NCI-H460 (cell line): ENCODE measurements around the gene SHLD1. TPM values are rescaled to one million over a fixed set of nuclear protein-coding genes. Genes with fewer than 3 reads are reported as not detected.
"Not testable (repeated sequence)": the region's sequence is repeated elsewhere in the genome, so short reads cannot be mapped to it uniquely, and the experiment has no call there.

Source experiments
- DNase-seq: peaks from one replicate; pipeline ENCODE4 v3.0.0-alpha.2; 2016; ENCODE audit warnings: low read depth; ENCODE audit errors: extremely low read depth
- total RNA-seq: library from RNA; depleted of rRNA; stranded (reverse); fragments of >200 nt; shearing (Covaris generic); gene quantifications from 2 replicates; pipeline ENCODE4 v1.2.3, GENCODE V29; 2014

SHLD1 gene
- total RNA-seq, 1 experiment from 2014 or later: 4.8 TPM

DNA sequence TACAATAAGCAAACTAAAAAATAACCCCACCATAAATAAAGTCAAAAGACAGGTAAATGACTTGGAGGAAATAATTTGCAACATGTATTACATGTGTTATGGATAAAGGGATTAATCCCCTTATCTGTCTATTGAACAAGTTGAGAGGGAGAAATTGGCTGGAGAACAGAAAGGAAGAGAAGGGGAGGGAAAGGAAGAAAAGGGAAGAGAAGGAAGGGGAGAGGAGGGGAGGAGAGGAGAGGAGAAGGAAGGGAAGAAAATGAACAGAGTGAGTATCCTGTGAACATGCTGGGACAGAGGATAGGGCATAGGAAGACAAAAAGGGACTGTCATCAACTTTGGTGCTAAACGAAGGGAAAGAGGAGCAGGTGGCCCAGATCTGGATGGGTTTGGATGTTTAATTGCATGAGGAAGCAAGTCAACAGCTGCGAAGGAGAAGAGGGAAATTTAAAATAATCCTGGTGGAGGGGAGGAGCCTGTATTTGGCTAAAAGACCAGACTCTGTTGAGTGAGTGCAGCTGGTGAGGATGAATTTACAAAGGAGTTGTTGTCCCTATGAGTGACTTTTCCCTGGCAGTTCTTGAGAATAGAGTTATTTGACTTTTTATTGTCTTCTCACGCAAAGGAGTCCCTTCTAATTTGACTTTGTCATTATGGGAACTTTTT is 14.2 kb upstream of the SHLD1 start:
- DNase-seq: no peak

DNA sequence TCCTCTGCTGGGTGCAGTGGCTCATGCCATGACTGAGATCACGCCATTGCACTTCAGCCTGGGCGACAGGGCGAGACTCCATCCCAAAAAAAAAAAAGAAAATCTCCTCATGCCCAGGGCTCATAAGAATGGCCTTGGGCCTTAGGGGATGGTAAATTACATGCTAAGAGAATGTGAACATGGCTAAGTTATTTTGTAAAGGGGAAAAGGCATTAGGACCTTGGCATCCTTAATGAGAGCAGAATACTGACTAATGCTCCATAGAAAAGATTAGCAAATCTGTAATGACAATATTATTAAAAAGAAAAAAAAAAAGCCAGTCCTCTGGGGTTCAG is 12.6 kb upstream of the SHLD1 start:
- no peak for DNase-seq

DNA sequence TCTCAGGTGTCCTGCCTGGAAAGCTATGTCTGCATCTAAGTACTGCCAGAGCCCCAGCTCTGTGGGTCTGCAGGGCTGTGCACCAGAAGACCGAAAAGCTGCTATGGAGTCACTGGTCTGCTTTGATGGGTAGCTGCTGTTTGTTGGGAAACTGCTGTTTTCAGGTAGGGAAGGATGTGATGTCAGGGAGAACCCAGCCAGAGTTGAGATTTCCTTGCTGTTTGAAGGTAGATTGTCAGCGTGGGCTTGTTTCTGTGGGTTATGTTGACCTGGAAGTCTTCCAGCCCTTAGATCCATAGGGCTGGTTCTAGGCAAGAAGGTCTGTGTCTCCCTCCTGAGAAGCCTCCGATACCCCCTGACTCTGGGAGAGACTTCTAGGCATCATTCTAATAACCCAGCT is 12.2 kb upstream of the SHLD1 start:
- DNase-seq: no peak

DNA sequence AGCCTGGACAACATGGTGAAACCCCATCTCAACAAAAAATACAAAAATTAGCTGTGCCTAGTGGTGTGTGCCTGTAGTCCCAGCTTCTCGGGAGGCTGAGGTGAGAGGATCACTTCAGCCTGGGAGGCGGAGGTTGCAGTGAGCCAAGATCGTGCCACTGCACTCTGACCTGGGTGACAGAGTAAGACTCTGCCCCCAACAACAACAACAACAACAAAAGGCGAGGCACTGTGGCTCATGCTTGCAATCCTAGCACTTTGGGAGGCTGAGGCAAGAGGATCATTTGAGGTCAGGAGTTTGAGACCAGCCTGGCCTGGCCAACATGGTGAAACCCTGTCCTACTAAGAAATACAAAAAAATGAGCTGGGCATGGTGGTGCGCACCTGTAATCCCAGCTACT is 9.6 kb upstream of the SHLD1 start:
- not testable (repeated sequence) for DNase-seq

DNA sequence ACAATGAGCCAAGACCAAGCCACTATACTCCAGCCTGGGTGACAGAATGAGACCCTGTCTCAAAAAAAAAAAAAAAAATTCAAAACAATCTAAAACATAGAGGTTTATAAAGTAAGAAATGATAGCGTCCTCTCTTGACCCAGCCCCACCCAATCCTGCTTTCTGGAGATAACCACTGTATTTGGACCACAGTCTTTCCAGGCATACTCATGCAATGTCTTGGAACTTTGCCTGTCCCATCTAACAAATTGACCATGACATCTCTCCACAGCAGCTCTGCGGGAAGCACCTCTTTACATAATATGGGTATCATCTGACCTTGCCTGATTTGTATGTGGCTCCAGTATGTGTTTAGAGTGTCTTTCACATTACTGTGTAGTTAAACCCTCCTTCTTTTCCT is 9.1 kb upstream of the SHLD1 start:
- no peak for DNase-seq

DNA sequence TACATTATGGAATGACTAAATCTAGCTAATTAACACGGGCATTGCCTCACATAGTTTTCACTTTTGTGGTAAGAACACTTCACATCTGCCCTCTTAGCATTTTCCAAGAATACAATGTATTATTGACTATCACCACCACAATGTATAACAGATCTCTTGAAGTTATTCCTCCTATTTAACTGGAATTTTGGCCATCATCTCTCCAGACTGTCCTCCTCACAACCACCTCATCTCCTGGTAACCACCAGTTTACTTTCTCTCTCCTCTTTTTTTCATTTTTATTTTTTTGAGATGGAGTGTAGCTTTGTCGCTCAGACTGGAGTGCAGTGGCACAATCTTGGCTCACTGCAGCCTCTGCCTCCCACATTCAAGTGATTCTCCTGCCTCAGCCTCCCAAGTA is 8.2 kb upstream of the SHLD1 start:
- DNase-seq: no peak

DNA sequence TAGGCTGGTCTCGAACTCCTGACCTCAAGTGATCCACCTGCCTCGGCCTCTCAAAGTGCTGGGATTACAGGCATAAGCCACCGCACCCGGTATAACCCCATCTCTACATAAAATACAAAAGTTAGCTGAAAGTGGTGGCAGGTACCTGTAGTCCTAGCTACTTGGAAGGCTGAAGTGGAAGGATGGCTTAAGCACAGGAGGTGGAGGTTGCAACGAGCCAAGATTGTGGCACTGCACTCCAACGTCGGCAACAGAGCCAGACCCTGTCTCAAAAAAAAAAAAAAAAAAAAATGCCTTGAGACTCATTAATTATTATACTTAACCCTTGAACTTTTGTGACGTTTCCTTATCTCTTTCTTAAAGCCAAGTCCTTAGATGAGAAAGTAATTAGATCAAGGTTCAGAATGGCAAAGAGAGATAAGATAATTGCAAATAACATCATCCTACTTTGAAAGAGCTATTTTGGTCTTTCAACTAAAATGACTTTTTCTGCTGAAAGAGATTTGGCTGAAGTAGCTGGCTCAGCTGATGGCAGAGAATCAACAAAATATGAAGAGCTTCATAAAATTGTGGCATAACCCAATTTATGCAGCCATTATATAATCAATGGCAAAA is 4.7 kb upstream of the SHLD1 start:
- no peak for DNase-seq

DNA sequence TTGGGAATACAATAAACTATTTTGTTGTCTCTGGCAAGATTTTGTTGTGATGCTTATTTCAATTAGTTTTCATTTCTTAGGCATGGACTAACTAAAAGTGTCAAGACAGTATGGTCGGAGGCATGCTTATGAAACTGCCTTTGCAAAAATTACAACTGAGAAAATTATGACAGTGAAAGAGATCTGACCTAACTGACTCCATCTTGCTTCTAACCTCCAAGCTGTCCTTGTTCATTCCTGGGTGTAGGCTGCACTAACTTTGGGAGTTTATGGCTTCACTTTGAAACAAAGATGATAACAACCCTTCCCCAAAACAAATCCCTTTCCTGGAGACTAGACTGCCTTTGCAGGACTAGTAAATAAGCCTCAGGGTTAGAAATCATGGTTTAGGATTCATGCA is 4.1 kb upstream of the SHLD1 start:
- no peak for DNase-seq

DNA sequence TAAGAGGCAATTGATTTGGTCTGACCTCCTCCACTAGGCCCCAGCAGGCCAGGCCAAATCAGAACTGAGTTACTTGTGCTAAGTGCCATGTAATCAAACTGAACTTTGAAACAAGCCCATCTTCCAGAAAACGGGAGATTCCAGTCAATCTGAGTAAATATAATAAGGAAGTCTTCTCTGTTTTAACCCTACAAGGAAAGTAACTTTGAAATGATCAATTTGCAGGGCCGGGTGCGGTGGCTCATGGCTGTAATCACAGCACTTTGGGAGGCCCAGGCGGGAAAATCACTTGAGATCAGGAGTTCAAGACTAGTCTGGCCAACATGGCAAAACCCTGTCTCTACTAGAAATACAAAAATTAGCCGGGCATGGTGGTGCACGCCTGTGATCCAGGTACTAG is 2.0 kb upstream of the SHLD1 start:
- DNase-seq: no peak

DNA sequence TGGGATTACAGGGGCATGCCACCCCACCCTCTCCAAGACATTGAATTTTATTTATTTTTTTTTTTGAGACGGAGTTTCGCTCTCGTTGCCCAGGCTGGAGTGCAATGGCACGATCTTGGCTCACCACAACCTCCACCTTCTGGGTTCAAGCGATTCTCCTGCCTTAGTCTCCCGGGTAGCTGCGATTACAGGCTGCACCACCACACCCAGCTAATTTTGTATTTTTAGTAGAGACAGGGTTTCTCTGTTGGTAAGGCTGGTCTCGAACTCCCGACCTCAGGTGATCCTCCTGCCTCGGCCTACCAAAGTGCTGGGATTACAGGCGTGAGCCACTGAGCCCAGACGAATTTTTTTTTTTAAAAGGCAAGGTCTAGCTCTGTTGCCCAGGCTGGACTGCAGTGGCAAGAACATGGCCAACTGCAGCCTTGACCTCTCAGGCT is 669 bp upstream of the SHLD1 start:
- not testable (repeated sequence) for DNase-seq

DNA sequence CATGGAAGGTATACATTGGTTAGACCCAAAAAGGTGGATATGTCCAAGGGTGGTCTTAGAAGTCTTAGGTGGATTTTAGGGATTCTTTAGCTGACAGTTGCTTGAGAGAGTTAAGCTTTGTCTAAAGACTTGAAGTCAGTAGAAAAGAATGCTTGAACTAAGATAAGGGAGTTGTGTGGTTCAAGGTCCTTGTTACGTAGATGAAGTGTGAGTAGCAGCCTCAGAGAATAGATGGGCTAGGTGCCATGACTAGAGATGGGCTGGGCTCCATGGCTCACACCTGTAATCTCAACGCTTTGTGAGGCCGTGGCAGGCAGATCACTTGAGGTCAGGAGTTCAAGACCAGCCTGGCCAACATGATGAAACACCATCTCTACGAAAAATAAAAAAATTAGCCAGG is 1.7 kb downstream of the SHLD1 start:
- DNase-seq: no peak

DNA sequence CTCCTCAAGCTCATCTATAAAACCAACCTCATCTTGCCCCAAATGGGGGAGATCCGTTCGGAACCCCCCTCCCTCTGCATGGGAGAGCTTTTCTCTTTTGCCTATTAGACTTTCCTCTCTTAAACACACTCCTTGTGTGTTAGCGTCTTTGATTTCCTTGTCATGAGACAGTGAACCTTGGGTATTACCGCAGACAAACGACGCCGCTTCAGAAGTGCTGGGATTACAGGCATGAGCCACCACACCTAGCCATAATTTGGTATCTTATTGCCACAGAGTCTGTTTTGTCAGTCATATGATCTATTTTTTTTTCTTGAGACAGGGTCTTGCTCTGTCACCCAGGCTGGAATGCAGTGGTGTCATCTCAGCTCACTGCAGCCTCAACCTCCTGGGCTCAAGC is 3.6 kb downstream of the SHLD1 start:
- DNase-seq: no peak

DNA sequence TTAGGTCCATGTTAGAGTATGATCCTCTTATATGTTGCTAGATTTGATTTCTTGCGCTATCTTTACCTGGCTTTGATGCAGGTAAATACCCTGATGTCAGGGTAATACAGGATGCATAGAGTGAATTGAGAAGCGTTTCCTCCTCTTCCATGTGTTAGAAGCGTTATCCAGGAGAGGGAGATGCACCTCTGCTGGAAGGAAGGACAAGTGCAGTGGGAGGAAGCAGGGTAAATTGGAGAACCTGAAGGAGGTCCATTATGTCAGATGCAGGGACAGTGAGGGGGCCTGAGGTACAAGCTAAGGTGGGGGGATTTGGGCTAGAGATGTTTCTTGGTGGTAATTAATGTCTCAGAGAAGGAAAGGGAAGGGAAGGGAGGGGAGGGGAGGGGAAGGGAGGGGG is 7.7 kb downstream of the SHLD1 start:
- no peak for DNase-seq

DNA sequence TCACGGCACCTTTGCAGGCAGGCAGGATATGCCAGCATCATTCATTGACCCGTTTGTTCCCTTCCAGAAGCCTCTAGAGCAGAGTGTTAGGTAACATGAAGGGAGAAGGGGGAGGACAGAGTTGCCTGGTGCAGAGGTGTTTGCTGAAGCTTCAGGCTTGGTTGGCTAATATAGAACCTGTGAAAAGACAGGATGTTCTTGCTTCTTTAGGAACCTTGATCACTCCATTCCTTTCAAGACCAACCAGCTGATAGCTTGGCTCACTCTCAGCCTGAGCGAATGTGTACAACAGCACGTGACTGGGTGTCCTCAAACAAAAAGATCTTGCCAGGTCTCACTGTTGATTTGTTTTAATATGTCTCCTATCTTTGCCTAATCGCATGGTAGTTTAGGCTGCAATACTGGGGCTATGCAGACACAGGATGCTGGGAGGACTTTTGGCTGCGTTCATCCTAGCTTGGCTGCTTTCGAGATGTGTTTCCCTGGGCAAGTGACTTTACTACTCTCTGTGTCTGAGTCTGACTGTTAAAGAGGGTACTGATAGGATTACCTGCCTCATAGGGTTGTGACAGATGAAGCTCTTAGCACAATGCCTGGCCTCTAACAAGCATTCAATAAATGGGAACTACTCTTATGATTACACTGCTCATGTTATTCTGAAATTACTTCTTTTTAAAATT is 16.0 kb downstream of the SHLD1 start:
- no peak for DNase-seq

DNA sequence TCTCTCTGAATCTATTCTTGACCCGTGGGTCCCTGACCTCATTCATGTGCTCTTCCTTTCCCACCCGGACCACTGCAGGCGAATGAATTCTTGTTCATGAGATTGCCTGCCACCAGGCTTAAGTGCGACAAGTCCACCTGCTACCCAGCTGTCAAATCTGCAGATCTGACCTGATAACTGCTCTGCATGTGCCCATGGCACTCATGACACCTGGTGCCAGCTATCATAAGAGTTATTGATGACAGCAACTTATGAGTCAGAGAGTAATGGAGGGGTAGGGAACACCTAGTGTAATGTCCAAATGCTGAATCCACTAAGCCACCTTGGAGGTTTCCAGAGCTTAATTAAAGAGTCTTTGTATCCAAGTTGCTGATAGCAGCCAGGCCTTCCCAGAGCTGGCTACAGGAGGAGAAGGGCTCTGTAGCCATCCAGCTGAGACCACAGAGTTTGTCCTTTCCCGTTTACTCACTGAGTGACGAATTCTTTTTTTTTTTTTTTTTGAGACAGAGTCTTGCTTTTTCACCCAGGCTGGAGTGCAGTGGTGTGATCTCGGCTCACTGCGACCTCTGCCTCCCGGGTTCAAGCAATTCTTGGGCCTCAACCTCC is 17.4 kb downstream of the SHLD1 start:
- DNase-seq: no peak

DNA sequence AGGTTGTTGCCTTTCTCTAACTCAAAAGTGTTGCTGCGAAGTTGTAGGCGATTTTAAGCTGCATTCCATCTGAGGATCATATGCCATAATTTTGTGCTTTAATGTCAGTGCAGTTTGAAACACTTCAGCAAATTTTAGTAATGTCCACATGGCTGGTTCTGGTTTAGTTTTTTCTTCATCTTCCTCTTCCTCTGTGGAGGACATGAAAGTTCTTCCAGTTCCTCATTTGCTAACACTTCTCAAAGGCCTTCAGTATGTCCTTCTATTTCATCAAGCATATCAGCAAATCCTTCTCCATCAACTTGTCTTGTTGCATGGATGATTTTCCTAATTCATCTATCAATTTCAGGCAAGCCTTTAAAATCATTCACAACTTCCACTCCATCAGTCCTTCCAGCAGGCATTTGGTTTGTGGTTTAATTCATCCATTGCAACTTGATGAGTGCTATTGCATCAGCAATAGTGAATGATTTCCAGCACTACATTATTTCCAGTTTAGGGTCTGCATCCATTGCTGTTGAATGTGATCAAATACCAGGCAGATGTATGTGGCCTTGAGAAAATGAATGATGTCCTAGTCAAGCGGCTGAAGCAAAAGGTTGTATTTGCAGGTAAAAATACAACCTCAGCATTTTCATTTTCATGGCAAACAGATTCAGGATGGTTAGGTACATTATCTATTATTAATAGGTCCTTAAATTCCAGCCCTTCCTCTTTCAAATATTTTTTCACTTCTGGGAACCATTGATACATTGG is 20.2 kb downstream of the SHLD1 start:
- DNase-seq: no peak

DNA sequence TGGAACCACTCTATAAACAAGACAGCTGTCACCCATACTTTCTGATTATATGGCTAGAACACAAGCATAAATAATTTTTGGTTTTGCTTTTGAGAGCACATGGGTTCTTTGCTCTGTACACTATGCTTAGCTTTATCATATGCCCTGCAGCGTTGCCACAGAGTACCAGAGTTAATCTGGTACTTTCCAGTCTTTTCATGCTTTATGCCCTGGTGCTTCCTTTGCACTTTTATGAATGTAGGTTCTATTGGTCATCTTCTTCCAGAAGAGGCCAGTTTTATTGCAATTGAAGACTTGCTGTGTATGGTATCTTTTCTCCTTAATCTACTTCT is 20.8 kb downstream of the SHLD1 start:
- no peak for DNase-seq

DNA sequence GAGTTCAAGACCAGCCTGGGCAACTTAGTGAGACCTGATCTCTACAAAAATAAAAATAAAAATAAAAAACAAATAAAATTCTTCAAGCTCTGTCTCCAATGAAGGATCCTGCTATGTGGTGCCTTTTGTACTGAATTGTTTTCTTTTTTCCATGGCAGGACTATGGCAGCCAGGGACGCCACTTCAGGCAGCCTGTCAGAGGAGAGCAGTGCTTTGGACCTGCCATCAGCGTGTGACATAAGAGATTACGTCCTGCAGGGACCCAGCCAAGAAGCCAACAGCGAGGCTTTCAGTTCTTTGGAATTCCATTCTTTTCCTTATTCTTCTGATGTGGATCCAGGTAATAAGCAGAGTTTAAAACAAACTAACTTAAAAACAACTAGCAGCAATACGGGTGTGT is 22.5 kb downstream of the SHLD1 start:
- no peak for DNase-seq

DNA sequence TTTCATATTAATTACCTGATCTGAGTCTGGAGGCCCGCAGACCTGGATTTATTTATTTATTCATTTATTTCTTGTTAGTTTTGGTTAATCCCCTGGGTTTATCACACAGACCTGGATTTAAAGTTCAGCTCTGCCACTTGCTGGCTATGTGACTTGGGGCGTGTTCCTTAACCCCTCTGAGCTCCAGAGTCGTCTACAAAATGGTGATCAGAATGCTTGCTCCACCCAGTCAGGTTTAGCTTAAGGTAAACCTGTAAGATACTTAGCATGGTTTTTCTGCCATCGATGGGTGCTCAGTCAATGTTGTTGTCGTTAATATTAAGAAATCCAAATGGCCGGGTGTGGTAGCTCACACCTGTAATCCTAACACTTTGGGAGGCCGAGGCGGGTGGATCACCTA is 23.4 kb downstream of the SHLD1 start:
- DNase-seq: no peak

DNA sequence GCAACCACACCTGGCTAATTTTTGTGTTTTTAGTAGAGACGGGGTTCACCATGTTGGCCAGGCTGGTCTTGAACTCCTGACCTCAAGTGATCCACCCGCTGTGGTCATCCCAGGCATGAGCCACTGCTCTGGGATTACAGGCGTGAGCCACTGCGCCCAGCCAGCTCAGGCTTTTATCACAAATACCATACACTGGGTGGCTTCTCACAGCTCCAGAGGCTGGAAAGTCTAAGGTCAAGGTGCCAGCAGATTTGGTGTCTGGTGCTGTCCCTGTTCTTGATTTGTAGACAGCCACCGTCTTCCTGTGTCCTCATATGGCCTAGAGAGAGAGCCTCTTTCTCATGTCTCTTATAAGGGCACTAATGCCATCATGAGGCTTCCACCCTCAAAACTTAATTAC is 25.9 kb downstream of the SHLD1 start:
- DNase-seq: no peak
